ENCODE measurements around the gene MBNL1.

- TF ChIP-seq CTCF (IDR thresholded peaks at IDR 0.05): no peak
- TF ChIP-seq POLR2A (IDR thresholded peaks at IDR 0.05): no peak
Measured at GRCh38 chr3:152472672-152472954, 203.9 kb downstream of the MBNL1 start.

All from testis (tissue), 2 donors.